GM18868 (cell line): ENCODE measurements around the gene LPIN2.
"Not testable (repeated sequence)": the region's sequence is repeated elsewhere in the genome, so short reads cannot be mapped to it uniquely, and the experiment has no call there.

ENCODE experiments used
- ATAC-seq: cut with Tn5 transposase; IDR thresholded peaks from one replicate; pipeline ENCODE4 v1.9.1; 2021; ENCODE audit warnings: mild to moderate bottlenecking, moderate library complexity; ENCODE audit not compliant: unreplicated experiment

LPIN2 gene

GRCh38 chr18:3046216-3046808, 33.4 kb upstream of the LPIN2 start:
- peak; percentile 93 for ATAC-seq

DNA sequence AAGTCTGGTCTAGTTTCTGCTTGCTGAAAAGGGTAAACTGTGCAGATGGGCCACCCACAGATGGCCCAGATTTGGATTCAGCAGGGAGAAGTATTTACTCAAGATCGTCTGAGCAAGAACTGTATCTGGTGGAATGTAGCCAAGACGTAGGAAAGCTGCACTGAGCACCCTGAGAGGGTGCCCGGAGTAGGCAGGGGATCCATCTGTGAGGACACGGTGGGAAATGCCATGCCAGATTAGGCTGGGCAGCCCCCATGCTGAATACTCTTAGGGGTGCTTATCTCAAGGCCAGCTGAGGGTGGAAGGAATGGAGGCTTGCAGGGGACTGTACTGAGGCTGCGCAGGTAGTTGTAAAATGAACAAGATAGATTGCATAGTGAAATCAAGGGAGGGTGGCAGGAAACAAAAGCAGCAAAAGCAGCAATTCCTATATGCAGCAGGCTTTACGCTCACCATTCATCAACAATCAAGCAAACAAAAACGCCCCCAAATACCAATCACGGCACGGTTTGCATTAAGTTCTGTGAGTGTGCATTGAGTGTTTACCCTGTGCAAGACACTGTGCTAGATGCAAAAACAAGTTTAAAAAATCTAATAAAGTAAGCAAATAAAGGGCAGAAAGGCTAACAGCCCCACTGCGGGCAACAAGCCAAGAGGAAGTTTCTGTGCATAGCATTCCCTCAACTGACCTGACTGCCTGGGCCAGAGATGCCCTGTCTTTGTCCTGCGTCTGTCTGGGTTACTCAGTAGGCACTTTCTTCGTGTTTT, 32.2 kb upstream of the LPIN2 start:
- no peak for ATAC-seq

DNA sequence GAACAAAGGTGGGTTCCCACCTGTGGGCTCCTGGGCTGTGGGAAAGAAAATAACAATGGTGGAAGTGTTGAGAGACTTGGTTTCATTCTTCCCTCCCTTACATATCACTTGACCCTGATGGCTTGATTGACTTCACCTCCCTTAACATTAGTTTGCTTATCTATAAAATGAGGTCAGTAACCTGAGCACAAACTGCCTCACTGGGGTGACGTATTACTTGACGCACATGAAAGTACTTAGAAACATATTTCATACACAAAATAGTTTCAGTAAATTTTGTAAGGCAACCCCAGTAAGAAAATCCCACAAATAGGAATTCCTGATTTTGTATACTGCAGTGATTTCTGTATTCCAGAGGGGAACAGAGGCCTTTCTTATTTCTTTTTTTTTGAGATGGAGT, 29.4 kb upstream of the LPIN2 start:
- ATAC-seq: no peak

- no peak for ATAC-seq
These were observed 28.9 kb upstream of the LPIN2 start for GRCh38 chr18:3041843-3042242.

DNA sequence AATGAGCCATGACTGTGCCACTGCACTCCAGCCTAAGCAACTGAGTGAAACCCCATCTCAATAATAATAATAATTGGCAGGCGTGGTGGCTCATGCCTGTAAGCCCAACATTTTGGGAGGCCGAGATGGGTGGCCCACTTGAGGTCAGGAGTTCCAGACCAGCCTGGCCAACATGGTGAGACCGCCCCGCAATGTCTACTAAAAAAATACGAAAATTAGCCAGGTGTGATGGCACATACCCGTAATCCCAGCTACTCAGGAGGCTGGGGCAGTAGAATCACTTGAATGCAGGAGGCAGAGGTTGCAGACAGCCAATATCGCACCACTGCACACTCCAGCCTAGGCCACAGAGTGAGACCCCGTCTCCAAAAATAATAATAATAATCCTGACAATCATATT, 27.9 kb upstream of the LPIN2 start:
- no peak for ATAC-seq

- ATAC-seq: no peak
These were observed 27.2 kb upstream of the LPIN2 start for GRCh38 chr18:3040173-3040572.

- peak; percentile 99 for ATAC-seq
These were observed 24.5 kb upstream of the LPIN2 start for GRCh38 chr18:3037423-3037915.

GRCh38 chr18:3036108-3036507, 23.2 kb upstream of the LPIN2 start:
- ATAC-seq: no peak

DNA sequence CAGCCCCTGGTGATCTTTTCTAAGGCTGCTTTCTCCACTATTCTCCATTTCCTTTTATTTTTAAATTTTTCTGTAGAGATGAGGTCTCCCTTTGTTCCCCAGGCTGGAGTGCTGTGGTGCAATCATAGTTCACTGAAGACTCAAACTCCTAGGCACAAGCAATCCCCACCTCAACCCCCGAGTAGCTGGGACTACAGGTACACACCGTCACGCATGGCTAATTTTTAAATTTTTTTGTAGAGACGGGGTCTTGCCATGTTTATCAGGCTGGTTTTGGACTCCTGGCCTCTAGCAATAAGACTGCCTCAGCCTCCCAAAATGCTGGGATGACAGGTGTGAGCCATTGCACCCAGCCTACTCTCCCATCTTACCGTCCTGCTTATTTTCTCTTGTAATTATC, 22.7 kb upstream of the LPIN2 start:
- ATAC-seq: no peak

- no peak for ATAC-seq
These were observed 19.8 kb upstream of the LPIN2 start for GRCh38 chr18:3032721-3033120.

DNA sequence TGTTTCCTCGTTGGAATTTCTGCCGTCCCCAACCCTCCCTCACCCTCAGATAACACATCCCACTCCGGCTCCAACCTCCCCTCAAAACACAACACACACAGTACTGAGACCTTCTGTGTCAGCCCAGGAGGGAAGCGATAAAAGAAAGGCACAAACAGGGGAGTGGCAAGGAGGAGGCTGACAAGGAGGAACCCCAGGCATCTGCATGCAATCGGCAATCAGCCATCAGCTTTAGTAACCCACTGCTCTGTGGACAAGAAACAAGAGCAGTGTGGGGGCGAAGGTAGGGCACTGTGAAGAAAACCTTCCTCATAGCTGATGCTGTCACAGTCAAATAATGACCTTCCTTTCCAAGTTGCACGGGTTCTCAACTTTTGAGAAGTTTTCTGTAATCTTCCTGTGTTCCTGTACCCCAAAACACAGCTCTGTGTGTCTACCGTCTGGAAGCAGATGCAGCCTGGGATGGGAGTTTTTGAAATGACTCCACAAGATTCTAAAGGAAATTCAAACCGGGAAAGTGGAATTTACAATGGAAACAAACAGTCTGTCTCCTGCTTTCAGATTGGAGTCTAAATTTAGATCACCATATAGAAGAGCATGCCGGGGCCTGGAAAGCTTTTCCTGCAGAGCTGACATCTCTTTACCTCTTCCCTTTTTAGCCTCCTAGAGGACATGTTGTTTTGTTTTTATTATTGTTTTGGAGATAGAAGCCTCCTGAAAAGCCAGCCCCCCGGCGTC, 16.4 kb upstream of the LPIN2 start:
- no peak for ATAC-seq

DNA sequence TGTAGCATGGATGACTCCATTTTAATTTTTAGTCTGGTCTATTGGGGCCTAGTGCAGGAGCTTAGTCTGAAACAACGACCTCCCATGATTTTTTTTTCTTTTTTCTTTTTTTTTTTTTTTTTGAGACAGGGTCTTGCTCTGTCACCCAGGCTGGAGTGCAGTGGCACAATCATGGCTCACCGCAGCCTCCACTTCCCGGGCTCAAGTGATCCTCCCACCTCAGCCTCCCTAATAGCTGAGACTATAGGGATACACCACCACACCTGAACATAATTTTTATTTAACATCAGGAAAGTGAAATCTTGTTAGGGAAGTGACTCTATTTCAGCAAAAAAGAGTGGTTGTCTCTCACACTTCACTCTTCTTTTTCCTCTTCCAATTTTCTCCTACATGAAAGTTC, 15.2 kb upstream of the LPIN2 start:
- ATAC-seq: not testable (repeated sequence)

DNA sequence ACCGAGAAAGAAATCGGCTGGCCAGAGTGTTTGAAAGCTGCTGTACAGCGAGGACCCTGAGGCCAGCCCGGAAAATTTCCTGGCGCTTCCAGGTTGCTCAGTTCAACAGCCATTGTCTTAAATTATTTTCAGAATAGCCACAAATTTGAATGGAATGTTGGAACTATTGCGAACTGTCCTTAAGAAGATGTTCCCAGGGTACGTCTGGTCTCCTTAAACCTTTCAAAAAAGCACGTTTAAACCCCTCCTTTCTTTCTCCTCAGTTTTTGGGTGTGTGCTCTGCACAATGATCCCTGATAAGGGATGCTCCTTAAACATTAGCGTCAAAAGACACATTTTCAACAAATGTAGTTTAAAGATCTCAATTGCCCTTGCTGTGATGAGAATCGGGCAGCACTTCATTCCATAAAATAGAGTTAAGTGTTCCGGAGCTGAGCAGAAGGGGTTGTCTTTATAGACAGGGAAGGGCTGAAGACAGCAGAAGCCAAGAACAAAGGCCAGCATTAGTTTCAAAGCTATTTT, 14.5 kb upstream of the LPIN2 start:
- no peak for ATAC-seq

DNA sequence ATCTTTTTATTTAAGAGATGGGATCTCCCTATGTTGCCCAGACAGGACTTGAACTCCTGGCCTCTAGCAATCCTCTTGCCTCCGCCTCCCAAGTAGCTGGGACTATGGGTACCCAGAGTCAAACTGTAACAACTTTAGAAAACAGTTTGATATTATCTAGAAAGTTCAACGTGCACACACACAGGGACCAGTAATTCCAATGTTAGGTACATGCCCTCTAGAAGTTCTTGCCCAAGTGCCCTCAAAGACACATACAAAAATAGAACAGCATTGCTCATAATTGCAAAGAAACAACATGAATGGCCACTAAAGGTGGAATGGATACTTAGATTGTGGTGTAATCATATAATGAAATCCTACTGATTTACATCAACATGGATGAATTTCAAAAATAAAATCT, 12.6 kb upstream of the LPIN2 start:
- no peak for ATAC-seq

DNA sequence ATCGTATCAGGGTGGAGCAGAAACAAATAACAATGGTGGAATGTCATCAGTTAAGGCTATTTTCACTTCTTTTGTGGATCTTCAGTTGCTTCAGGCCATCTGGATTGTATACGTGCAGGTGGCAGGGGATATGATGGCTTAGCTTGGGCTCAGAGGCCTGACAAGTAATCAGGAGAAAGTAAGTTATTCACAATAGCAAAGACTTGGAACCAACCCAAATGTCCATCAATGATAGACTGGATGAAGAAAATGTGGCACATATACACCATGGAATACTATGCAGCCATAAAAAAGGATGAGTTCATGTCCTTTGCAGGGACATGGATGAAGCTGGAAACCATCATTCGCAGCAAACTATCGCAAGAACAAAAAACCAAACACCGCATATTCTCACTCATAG, 10.7 kb upstream of the LPIN2 start:
- ATAC-seq: not testable (repeated sequence)

- ATAC-seq: no peak
These were observed 3.8 kb upstream of the LPIN2 start for GRCh38 chr18:3016585-3017297.

- no peak for ATAC-seq
These were observed 2.9 kb upstream of the LPIN2 start for GRCh38 chr18:3015851-3016250.

- no peak for ATAC-seq
These were observed 2.3 kb upstream of the LPIN2 start for GRCh38 chr18:3015204-3015592.

GRCh38 chr18:3014503-3015203, 1.7 kb upstream of the LPIN2 start:
- ATAC-seq: no peak
